ENCODE data around the gene GALNT18.

Gene GALNT18

DNA sequence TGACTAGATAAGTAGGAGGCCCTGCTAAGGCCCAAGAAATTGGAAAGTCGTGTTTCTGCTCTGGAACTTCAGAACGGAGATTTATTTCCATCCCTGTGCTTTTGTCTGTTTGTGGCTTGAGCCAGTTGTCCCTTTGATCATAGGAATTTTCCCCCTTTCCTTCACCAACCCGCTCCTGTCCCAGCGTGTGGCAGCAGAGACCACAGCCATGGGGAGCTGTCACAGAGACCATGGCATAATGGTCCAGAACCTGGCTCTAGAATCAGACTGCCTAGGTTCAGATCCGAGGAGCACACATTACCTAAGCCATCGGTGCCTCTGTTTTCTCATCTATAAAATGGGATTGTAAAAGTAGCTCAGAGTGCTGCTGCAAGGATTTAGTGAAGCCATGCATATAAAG is 128.1 kb downstream of the GALNT18 start:
- DNase-seq, result no peak

DNA sequence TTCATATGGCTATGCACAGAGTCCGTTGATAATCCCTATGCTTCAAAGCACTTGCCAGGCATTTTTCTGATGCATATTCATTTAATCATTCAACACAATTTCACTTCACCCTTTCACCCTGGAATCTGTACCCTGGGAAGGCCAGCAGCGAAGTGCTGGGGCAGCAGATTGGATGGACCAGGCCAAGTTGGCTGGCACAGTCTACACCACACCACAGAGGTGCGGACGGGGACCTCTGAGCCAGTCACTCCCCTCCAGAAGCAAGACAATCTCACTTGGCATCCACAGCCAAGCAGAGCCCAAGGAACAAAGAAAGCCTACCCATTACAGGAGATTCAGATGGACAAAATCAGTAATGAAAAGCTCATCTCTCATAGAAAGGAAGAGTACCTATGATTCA is 130.2 kb downstream of the GALNT18 start:
- DNase-seq, result no peak

DNA sequence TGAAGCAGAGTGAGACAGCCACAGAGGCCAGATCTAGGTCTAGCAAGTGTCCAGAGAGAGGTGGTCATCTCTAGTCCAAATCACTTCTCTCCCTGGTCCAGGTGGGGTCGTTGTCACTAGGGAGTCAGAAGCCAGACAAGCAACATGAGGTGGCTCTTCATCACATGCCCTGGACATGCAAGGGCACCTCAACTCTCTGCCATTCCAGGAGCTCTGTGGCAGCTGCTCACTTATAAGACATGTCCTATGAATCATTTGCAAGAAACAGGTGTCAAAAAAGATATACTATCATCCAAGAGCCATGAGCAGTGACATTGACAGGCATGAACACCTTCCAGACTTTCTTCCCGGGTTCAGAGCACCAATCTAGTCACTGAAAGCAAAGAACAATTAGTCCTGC is 130.8 kb downstream of the GALNT18 start:
- no peak for DNase-seq

DNA sequence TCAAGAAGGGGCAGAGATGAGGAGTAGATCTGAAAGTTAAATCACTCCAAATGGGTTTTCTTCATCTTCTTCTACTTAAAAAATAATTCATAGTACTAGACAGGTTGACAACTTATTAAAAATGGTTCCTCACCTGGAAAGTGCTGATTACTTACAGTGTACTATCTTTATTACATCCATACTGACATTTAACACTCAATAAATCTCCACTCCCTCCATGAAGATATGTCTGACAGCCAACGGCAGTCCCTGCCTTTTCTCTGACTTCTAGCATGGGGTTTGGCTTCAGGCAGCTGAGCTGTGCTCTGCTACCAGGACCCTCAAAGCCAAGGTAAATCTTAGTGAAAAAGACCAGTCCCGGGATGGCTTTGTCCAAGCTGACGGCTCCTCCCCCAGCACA is 135.4 kb downstream of the GALNT18 start:
- no peak for DNase-seq

DNA sequence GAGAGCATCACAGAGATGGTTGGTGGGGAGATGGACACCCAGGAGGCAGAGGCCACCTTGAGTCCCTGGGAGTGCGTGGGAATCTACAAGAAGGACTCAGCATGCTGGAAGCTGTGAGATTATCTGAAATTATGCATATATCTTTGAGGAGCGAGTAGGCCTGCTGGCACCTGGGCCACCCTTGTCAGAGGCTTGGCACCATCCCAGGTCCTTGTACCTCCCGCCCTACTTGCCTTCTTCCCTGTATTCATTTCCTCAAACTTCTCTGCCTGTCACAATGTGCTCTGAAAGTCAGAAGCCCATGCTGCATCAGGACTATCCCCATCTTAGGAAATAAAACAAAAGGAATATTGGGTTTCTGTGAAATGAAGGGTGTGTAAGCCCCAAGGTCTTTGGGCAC is 135.8 kb downstream of the GALNT18 start:
- DNase-seq, result no peak

DNA sequence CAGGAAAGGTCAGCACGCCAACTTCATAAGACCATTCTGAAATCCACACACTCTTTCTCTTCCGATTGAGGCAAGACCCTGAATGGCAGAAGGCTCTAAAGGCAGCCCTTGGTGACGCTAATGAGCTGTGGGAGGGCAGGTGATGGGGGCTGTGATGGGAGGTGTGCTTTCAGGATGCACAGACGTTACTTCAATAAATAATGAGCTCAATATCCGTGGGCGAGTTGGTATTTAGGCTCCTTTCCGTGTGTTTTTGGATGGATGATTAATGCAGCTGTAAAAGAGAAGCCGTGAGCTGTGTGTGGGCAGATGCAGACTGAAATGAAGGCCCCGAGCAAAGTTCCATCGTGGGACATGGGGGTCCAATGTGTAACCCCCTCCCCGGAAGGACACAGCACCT is 138.2 kb downstream of the GALNT18 start:
- no peak for DNase-seq

DNA sequence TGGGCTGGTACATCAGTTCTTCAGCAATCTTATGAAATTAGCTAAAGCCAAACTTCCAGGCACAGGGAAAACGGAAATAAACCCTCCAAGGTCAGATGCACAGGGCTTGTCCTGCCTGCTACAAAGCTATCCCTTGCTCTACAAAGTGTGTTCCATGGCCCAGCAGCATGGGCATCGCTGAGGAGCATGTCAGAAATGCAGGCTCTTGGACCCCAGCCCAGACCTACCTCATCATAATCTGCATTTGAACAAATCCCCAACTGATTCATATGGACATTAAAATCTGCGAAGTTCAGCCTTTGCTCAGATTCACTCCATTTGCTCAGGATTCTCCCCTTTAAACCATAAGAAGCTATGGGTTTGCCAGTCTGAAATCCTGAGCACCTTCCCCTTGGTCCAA is 139.1 kb downstream of the GALNT18 start:
- DNase-seq, result no peak

DNA sequence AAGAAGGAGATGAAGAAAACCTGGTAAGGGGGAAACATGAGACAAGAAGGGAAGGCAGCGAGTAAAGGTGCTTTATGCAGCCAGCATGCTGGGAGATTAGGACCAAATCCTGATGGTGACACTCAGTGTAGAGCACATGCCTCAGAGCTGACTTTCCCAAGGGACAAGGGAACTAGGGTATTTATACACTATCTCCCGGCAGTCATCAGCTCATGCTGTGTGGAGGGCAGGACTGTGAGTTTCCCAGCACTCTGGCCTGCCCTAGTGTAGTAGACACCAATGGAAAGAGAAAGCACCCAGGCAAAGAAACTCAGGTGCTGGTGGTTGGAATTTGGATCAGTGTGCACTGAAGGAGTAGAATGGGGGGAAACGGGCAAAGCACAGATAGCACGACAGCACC is 140.4 kb downstream of the GALNT18 start:
- DNase-seq, result no peak

DNA sequence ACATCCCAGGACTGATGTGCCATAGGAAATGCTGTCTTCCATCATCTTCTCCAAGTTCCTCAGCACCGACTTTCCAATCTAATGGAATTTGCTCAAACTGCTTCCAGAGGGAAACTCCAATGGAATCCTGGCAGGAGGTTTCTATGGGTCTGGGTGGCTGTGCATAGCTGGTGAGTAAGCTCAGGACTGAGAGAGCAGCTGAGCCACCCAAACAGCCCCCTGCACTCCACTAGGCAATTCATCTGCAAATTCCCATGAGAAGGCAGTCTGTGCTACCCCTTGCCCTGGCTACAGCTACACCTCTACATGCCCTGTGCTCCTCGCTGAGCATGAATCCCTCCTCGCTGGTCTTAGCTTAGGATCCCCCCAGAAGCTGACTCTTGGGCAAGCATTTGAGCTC is 140.8 kb downstream of the GALNT18 start:
- DNase-seq, result no peak

DNA sequence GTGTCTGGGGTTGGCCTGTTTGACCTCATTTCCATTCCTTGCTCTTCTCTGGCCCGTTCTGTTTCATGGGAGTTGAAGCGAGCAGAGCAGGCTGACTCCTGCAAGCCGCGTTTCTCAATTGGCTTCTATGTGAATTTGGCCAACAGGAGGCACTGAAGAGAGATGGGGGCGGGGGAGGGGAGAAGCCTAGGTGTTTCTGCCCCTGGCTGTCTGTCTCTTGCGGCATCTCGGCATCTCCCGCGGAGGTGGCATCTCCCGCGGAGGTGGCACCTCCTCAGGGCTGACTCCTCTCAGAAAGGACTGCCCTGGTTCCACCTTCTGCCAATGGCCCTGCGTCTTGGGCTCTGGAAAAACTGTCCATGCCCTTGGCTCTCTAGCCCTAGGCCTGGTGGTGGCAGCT is 143.1 kb downstream of the GALNT18 start:
- no peak for DNase-seq

DNA sequence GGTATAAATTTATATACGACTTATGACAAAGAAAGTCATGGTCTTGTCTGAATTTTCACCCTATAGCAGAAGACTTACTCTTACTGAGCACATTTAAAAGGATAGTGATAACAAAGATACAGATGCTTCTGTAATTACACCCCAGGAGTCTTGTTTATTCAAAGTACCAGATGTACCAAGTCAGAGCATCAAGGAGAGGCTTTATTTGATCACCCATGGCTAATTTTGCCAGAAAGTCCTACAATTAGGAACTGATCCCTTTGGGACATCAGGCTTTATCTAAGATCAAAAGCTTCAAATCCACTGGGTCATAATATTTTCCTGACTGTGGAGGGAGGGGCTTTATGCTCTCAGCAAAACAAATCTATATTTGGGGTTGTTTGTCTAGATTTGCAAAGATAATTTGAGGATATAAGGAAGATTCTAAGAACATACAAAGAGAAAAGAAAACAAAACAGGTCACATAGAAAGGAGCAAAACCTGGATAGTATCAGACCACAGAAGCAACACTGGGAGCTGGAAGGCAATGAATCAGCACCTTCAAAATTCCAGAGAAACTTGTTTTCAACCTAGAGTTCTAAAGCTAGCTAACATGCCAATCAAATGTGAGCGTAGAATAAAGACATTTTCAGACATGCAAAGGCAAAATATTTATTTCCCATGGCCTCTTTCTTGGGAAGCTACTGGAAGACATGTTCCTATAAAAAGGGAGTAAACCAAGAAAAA is 143.9 kb downstream of the GALNT18 start:
- no peak for DNase-seq

DNA sequence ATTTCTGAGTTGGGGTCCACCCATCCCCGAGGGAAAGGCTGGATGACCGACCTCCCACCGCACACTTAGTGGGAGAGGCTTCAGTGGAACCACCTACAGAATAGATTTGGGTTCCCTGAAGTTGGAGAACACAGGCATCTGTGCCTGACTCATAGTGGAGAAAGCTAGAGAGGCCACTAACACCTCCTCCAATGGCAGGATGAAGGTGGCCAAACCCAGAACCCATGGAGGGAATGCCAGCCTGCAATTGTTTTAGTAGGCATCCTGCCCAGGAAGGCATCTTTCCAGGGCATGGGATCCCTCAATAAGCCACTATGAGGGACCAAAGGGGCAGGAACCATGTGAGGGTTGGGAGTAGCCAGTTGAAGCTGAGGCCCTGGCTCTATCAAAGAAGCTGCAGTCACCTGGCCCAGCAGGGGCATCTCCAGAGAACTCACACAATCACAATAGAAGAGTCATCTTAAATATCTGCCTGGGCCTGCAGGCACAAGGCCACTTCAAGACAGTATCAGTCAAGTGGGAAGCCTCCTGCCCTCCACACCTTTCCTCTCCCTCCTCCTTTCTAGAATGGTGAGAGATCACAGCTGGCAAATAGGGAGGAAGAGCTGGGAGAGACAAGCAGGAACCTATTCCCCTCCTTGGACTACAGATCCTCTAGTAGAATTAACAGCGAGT is 144.7 kb downstream of the GALNT18 start:
- no peak for DNase-seq

DNA sequence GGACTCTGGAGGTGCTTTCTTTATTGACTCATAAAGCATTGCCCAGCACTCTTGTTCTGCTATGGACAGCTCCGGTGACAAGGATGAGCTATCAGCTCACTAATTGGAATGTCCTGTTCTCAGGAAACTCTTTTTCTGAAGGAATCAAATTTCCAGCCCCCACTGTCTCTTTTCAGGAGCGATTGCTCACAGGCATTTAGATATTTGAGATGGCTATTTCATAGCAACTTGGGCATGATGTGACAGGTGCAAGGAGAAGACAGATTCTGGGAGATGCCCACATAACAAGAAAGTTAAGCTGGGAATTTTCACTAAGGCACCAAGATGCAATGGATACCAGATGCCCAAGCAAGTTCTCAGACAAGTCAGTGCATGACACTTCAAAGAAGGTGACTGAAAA is 145.3 kb downstream of the GALNT18 start:
- no peak for DNase-seq

DNA sequence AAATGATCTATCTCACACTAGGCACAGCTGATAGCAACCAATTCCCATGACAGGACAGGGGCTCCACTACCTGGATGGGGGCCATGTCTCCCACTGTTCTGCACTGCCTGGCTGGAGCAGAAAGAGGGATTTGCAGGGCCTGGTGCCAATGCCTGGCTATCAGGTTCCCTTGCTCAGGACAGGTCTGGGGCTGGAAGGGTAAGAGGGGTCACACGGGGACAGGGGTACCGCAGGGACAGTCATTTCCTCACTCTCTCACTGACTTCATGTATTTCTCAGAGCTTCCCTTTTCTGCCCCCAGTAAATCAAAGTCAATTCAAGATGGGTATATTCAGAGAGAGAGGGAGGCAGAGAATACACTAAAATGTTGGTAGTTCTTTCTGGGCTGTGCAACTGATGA is 149.7 kb downstream of the GALNT18 start:
- no peak for DNase-seq

DNA sequence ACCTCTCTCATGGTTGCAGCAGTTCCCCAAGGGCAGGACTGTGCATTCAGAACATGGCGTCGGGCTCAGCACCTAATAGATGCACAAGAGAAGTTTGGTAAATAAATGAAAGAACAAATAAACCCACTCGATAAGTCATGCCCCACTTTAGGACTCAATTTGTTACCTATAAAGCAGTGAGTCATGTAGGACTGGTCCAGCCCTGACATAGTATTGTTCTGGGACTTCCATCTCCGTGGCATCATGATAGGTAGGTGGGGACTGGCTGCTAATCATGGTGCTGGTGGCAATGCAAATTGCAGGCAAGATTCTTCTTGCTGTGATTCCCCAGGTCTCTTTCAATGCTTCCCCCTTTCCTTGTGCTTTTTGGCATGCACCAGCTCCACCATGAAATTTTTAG is 150.6 kb downstream of the GALNT18 start:
- DNase-seq, result no peak

DNA sequence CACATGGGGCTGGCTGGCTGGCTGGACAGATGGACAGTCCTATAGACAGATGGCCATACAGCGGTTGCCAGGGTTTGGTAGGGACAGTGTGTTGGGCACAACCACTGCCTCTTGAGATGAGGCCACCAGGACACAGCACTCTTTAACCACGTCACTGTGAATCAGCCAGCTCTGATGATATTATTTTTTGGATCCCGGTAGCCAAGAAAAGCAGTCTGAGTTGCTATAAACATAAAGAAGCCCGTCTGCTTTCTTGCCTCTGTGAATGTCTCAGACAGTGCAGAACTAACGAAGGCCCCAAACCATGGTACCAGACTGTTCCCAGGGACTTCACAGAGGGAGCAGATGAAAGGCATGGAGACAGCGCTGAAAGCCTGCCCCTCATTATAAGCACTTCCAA is 152.9 kb downstream of the GALNT18 start:
- DNase-seq, result no peak

DNA sequence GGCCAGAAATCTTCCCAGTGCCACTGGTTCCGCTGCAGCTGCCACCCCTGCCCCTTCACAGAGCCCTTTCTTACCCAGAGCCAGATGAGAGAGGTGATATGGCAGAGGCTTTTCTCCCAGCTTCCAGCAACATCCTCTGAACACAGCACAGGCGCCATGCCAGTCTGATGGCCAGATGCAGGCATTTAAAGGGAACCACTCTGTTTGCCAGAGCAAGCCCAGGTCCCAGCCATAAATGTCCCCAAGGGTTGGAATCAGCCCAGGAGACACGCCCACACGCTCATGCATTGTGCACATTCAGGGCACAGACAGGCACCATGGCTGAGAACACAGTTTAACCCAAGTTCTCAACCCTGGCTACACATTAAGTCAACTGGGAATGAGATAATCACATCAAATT is 154.5 kb downstream of the GALNT18 start:
- DNase-seq, result no peak

DNA sequence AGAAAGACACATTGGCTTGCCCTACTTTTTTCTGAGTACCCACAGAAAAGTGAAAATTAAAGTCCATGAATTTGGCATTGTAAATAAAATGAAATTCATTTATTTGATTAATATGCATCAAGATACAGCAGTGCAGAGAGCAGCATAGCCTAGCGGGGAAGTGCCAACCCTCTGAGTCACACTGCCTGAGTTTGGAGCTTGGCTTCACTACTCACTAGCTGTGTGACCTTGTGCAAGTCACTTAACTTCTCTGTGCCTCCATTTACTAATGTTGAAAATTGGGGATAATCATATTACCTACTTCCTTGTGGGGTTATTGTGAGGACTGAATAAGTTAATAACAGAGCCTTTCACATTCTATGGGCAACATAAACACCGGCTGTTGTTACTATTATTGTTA is 157.2 kb downstream of the GALNT18 start:
- DNase-seq, result no peak

DNA sequence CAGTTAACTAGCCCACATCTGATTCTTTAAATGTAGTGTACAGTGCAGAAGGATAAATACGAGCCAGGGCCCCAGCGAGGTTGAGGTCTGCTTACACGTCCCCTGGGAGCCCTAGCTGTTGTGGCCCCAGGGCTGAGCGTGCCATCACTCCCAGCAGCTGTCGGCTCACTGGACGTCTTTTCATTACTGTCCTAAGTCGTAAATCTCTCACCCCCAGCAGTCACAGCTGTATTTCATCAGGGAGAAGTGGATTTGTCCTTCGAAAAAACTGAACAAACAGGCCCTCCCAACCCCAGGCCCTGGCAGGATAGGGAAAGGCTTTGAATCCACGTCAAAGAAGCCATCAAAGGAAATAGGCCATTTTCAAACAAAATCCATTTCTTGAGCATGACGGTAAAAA is 158.4 kb downstream of the GALNT18 start:
- DNase-seq, result no peak

DNA sequence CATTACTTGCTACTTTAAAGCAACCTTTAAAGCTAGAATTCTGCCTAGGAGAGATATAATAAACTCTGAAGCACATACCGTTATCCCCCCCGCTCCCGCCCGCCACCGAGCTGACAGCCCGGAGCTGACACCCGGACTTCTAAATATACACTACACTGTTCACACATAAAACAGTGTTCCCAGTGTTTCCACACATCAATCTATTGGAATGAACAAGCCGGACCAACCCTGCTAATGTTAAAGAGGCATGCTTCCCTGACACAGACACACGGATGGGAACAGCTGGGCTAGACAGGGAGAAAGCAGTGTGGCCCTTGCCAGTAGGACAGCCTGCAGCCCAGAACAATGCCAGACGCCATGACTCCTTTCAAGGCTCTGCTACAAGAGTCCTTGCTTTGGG is 160.3 kb downstream of the GALNT18 start:
- no peak for DNase-seq

DNA sequence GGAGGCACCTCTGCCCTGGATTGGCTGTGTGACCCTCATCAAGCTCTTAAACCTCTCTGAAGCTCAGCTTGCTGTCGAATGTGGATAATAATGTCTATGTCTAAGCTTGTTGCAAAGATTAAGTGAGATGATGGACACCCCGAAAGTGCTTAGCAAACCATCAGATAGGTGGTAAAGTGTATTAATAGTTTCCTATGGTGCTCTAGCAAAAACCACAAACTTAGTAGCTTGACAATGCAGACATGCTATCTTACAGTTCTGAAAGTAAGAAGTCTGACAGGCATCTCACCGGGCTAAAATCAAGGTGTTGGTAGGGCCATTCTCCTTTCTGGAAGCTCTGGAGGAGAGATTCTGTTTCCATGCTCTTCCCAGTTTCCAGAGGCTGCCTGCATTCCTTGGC is 162.2 kb downstream of the GALNT18 start:
- DNase-seq, result no peak

DNA sequence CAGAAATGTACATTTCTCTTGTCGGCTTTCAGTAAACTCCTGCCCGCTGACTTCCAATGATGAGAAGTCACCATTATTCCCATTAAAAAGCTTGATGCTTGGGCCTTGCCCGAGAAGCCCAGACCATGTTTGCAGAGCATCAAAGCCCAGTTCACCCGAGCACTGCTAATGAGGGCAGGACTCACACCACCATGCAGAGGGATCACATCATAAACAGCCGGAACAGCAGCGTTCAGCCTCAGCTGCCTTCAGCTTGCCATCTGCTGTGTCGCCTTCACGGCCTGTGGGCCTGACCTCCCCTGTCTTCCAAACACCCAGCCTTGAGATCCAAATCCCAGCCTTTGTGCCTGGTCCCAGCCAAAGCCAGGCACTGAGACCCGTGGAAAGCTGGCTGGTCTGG is 163.3 kb downstream of the GALNT18 start:
- no peak for DNase-seq

DNA sequence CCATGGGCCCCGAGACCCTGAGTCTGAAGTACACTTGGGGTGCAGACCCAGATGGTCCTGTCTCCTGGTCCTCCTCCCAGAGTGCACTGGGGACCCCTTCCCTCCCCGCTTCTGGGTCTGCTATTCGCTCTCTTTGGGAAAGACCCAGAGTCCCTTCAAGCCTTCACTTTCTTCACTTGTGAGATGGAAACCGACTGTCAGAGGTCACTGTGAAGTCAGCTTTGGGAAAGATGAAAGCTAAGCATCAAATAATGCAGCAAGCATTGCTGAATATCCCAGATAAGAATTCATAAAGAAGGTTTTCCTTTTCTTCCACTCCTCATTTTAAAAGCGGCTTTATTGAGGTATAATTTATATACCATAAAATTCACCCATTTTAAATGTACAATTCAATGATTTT is 163.8 kb downstream of the GALNT18 start:
- DNase-seq, result no peak

DNA sequence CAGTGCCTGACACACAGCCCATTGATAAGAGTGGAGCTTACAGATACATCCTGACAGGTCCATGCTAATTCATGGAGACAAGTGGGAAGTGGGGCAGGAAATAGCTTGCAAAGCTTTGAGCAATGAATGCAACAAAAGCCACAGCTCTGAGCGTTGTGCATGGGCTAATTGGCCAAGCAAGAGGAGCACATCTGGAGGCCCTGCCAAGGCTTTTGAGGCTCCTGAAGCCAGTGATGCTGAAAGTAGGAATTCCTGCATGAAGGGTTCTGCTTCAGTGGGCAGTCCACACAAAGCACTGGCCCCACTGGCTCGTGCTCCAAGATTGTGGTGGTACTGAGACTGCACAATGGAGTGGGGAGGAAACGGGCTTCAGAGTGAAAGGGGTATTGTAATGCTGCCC is 164.9 kb downstream of the GALNT18 start:
- no peak for DNase-seq

DNA sequence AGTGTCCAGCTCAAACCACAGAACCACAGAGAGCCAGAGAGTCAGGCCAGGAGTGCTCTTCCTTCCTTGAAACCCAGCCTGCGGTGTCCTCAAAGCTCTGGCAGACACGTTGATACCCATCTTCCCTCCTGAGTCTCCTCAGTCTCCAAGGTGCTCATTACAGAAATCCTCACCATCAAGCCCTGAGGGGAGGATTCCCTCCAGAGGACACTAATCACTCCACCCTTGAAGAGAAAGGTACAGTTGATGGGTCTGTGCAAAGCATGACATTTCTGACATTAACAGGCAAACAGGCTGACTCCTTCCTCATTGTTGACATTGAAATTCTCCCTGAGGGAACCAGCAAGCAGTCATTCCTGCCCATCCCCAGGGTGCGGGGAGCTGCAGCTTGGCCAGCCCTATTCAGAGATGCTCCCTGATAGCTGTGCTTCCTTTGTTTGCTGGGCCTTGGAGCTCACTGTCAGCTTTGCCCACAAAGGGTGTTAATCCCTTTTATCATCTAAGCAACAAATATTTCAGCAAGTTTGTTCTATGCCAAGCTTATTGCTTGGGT is 167.1 kb downstream of the GALNT18 start:
- DNase-seq, result no peak

Data from inflammatory macrophage treated with lipopolysaccharide for 1 hour (primary cell).